Upper lobe of left lung (tissue), 4 donors: ENCODE results near the gene ZNF407.

Experiments used
- CTCF ChIP-seq, 6 experiments: fragments of 450-650 bp in 4 of 6; fragments of 200-600 bp in 2 of 6; sonication (generic) in 2 of 6; IDR thresholded peaks; one replicate each; pipeline ENCODE4 v1.5.1; 2016 to 2019; ENCODE audit warnings: antibody characterized with exemption in 6 of 6
- POLR2A ChIP-seq, 4 donors: fragments of 450-650 bp; IDR thresholded peaks; one replicate each; pipeline ENCODE4 v1.5.1; 2016 to 2017; ENCODE audit warnings: antibody characterized with exemption in 4 of 4, mild to moderate bottlenecking in 2 of 4
- POLR2AphosphoS5 ChIP-seq, 2 donors: sonication (generic); formaldehyde crosslinking; IDR thresholded peaks; one replicate each; pipeline ENCODE4 v1.5.1; 2017; ENCODE audit warnings: antibody characterized with exemption in 2 of 2

- no peak for TF ChIP-seq CTCF (IDR thresholded peaks at IDR 0.05)
- TF ChIP-seq POLR2AphosphoS5 (IDR thresholded peaks at IDR 0.05): no peak
- TF ChIP-seq POLR2A (IDR thresholded peaks at IDR 0.05): no peak
These were observed 406.4 kb downstream of the ZNF407 start for GRCh38 chr18:75003764-75004690.
